Vagina (tissue), 2 donors: ENCODE measurements around the gene RSPH9.

ENCODE experiments used
- POLR2A ChIP-seq, 2 donors: fragments of 450-650 bp; IDR thresholded peaks; one replicate each; pipeline ENCODE4 v1.6.1; 2017; ENCODE audit warnings: antibody characterized with exemption in 2 of 2, mild to moderate bottlenecking in 2 of 2, moderate library complexity in 2 of 2
- TF ChIP-seq, protein P1 (sequence below), 3 experiments: fragments of 450-650 bp in 2 of 3; fragments of 200-600 bp in 1 of 3; sonication (generic) in 1 of 3; IDR thresholded peaks; one replicate each; pipeline ENCODE4 v1.5.1; 2017 to 2019; ENCODE audit warnings: antibody characterized with exemption in 3 of 3, mild to moderate bottlenecking in 2 of 3, moderate library complexity in 2 of 3

DNA sequence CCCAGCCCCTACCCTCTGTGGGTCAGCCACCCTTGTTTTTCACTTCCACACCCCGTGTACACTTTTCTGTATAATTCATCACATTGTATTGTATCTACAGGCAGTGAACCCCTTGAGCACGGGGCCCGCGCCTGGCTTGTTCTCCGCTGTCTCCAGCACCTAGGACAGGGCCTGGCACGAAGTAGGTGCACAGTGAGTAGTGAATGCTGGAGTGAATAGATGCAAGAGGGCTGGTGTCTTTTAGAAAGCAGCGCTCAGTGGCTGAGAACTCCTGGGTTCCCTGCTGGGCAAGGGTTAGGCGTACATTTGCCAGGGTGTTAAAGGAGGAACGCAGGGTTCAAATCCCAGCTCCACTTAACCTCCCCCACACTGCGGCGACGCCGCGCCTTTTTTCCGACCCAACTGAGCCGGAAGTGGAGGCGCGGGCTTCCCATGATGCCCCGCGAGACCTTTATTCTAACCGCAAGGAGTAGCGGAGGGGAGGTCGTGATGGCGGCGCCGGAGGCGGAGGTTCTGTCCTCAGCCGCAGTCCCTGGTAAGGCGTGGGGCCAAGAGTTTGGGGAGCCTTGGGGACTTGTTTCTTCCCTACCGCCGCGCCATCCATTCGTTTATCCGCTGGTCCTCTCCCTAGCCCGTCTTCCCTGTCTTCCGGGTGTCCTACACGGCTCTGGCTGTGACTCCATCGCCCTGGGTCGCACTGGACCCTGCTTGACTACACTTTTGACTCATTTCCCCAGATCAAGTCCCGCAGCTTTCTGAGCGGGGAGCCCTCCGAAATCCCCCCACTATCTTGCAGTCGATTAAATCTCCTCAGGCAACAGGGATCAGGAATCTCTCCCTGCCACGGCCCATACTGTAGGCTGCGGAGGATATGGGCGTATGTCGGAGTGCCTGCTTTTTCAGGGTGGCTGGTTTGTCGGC, 9.2 kb upstream of the RSPH9 start, which contains the start of gene MAD2L1BP:
- TF ChIP-seq, protein P1, sequence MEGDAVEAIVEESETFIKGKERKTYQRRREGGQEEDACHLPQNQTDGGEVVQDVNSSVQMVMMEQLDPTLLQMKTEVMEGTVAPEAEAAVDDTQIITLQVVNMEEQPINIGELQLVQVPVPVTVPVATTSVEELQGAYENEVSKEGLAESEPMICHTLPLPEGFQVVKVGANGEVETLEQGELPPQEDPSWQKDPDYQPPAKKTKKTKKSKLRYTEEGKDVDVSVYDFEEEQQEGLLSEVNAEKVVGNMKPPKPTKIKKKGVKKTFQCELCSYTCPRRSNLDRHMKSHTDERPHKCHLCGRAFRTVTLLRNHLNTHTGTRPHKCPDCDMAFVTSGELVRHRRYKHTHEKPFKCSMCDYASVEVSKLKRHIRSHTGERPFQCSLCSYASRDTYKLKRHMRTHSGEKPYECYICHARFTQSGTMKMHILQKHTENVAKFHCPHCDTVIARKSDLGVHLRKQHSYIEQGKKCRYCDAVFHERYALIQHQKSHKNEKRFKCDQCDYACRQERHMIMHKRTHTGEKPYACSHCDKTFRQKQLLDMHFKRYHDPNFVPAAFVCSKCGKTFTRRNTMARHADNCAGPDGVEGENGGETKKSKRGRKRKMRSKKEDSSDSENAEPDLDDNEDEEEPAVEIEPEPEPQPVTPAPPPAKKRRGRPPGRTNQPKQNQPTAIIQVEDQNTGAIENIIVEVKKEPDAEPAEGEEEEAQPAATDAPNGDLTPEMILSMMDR (IDR thresholded peaks at IDR 0.05): no peak
- peak in 1 of 2 donors; percentile 42 for TF ChIP-seq POLR2A (IDR thresholded peaks at IDR 0.05)
